ENCODE results near the gene ARMC7. TPM values are rescaled to one million over a fixed set of nuclear protein-coding genes. Genes with fewer than 3 reads are reported as not detected.

Gene ARMC7
- total and polyA plus RNA-seq, 2 of the 13 experiments (the other 11 are each of a cell fraction or from before 2014, with no cell fraction given), result 3.9 to 4.2 TPM

DNA sequence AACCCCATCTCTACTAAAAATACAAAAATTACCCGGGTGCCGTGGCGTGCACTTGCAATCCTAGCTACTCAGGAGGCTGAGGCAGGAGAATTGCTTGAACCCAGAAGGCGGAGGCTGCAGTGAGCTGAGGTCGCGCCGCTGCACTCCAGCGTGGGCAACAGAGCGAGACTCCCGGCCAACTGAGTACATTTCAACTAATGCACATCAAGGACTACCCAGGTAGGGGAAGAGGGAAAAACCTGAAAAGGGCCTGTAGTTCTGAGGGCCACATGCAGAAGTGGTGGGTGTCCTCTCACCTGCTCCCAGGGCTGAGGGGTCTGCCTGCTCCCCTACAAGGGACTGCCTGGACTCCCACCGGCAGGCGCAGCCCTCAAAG, 22.6 kb upstream of the ARMC7 start (continued):
- no peak for TF ChIP-seq MXI1 (IDR thresholded peaks at IDR 0.05; ENCODE audit: borderline replicate concordance, low read depth, low read length)
- TF ChIP-seq, protein P1, sequence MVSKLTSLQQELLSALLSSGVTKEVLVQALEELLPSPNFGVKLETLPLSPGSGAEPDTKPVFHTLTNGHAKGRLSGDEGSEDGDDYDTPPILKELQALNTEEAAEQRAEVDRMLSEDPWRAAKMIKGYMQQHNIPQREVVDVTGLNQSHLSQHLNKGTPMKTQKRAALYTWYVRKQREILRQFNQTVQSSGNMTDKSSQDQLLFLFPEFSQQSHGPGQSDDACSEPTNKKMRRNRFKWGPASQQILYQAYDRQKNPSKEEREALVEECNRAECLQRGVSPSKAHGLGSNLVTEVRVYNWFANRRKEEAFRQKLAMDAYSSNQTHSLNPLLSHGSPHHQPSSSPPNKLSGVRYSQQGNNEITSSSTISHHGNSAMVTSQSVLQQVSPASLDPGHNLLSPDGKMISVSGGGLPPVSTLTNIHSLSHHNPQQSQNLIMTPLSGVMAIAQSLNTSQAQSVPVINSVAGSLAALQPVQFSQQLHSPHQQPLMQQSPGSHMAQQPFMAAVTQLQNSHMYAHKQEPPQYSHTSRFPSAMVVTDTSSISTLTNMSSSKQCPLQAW (CRISPR knock-in tag; IDR thresholded peaks at IDR 0.05), result no peak
- TF ChIP-seq HNF4A (CRISPR knock-in tag; IDR thresholded peaks at IDR 0.05), result no peak
- TF ChIP-seq KLF6 (CRISPR knock-in tag; IDR thresholded peaks at IDR 0.05), result no peak
- no peak for TF ChIP-seq ZBTB21 (CRISPR knock-in tag; IDR thresholded peaks at IDR 0.05)
- TF ChIP-seq, protein P2, sequence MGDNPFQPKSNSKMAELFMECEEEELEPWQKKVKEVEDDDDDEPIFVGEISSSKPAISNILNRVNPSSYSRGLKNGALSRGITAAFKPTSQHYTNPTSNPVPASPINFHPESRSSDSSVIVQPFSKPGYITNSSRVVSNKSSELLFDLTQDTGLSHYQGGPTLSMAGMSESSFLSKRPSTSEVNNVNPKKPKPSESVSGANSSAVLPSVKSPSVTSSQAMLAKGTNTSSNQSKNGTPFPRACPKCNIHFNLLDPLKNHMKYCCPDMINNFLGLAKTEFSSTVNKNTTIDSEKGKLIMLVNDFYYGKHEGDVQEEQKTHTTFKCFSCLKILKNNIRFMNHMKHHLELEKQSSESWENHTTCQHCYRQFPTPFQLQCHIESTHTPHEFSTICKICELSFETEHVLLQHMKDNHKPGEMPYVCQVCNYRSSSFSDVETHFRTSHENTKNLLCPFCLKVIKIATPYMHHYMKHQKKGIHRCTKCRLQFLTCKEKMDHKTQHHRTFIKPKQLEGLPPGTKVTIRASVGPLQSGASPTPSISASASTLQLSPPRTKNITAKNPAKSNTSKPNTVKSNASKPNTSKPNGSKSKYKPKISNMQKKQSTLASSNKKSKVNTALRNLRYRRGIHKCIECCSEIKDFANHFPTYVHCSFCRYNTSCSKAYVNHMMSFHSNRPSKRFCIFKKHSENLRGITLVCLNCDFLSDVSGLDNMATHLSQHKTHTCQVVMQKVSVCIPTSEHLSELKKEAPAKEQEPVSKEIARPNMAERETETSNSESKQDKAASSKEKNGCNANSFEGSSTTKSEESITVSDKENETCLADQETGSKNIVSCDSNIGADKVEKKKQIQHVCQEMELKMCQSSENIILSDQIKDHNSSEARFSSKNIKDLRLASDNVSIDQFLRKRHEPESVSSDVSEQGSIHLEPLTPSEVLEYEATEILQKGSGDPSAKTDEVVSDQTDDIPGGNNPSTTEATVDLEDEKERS (CRISPR knock-in tag; IDR thresholded peaks at IDR 0.05), result 0 out of 2 replicates have a peak, but pooled peaks have one; percentile 55
- TF ChIP-seq JARID2 (CRISPR knock-in tag; IDR thresholded peaks at IDR 0.05; ENCODE audit: insufficient replicate concordance), result no peak
- no peak for TF ChIP-seq ZNF136 (CRISPR knock-in tag; IDR thresholded peaks at IDR 0.05; ENCODE audit: low read depth)
- no peak for TF ChIP-seq RBM39 (IDR thresholded peaks at IDR 0.05; ENCODE audit: low read depth, low read length, poor library complexity, severe bottlenecking)
- TF ChIP-seq ZNF841 (CRISPR knock-in tag; IDR thresholded peaks at IDR 0.05; ENCODE audit: borderline replicate concordance), result no peak
- TF ChIP-seq GZF1 (CRISPR knock-in tag; IDR thresholded peaks at IDR 0.05), result peak; percentile 42; the same call in 1 of the 2 replicates
- TF ChIP-seq YEATS2 (CRISPR knock-in tag; IDR thresholded peaks at IDR 0.05; ENCODE audit: borderline replicate concordance), result no peak
- TF ChIP-seq ZNF761 (CRISPR knock-in tag; conservative IDR thresholded peaks at IDR 0.05), result no peak
- no peak for TF ChIP-seq ELF3 (CRISPR knock-in tag; IDR thresholded peaks at IDR 0.05)
- 0 out of 2 replicates have a peak, but pooled peaks have one; percentile 0 for TF ChIP-seq NR0B2 (CRISPR knock-in tag; IDR thresholded peaks at IDR 0.05)
- no peak for TF ChIP-seq TARDBP (CRISPR knock-in tag; IDR thresholded peaks at IDR 0.05)
- TF ChIP-seq XBP1 (CRISPR knock-in tag; IDR thresholded peaks at IDR 0.05), result no peak
- TF ChIP-seq KDM3A (CRISPR knock-in tag; IDR thresholded peaks at IDR 0.05; ENCODE audit: low read depth), result 0 out of 2 replicates have a peak, but pooled peaks have one; percentile 17
- no peak for TF ChIP-seq IRF2 (CRISPR knock-in tag; IDR thresholded peaks at IDR 0.05)
- no peak for TF ChIP-seq ELK4 (CRISPR knock-in tag; IDR thresholded peaks at IDR 0.05; ENCODE audit: borderline replicate concordance)
- no peak for TF ChIP-seq MATR3 (CRISPR knock-in tag; IDR thresholded peaks at IDR 0.05)
- 0 out of 2 replicates have a peak, but pooled peaks have one; percentile 9 for TF ChIP-seq ZNF782 (CRISPR knock-in tag; IDR thresholded peaks at IDR 0.05; ENCODE audit: borderline replicate concordance)
- 0 out of 2 replicates have a peak, but pooled peaks have one; percentile 22 for TF ChIP-seq ZNF547 (CRISPR knock-in tag; IDR thresholded peaks at IDR 0.05)
- no peak for TF ChIP-seq HNRNPL (IDR thresholded peaks at IDR 0.05; ENCODE audit: low read depth, low read length)
- no peak for TF ChIP-seq U2AF1 (optimal IDR thresholded peaks at IDR 0.05; ENCODE audit: low read depth, low read length)
